LNCAP (cell line): Measurements from ENCODE around the gene CACNA1H.

Experiments used
- CTCF ChIP-seq: fragments of 450-650 bp; IDR thresholded peaks from 2 replicates; pipeline ENCODE4 v1.5.1; 2017; ENCODE audit warnings: mild to moderate bottlenecking

CACNA1H gene

GRCh38 chr16:1156983-1157638 lies 4.2 kb downstream of the CACNA1H start:
- TF ChIP-seq CTCF, result no peak

GRCh38 chr16:1157639-1158455 lies 4.9 kb downstream of the CACNA1H start:
- TF ChIP-seq CTCF, result no peak

- no peak for TF ChIP-seq CTCF
Observed at GRCh38 chr16:1158456-1159324, 5.8 kb downstream of the CACNA1H start.

GRCh38 chr16:1159325-1159972 lies 6.5 kb downstream of the CACNA1H start:
- TF ChIP-seq CTCF, result no peak

- TF ChIP-seq CTCF, result no peak
Observed at GRCh38 chr16:1159973-1160772, 7.3 kb downstream of the CACNA1H start.

GRCh38 chr16:1160773-1161348 lies 8.0 kb downstream of the CACNA1H start:
- no peak for TF ChIP-seq CTCF
